T1000 (cell line): ENCODE measurements around the gene CELF2.
"Not testable (repeated sequence)": the region's sequence is repeated elsewhere in the genome, so short reads cannot be mapped to it uniquely, and the experiment has no call there.

Experiments
- DNase-seq: peaks from one replicate; lab custom pipeline; 2025; ENCODE audit warnings: mixed read lengths; lab: John Stamatoyannopoulos, UW

The CELF2 gene

GRCh38 chr10:11329062-11329673 lies 311.5 kb downstream of the CELF2 start:
- no peak for DNase-seq

GRCh38 chr10:11330383-11331045 lies 312.8 kb downstream of the CELF2 start:
- no peak for DNase-seq

GRCh38 chr10:11331046-11331577 lies 313.4 kb downstream of the CELF2 start:
- DNase-seq = no peak

DNA sequence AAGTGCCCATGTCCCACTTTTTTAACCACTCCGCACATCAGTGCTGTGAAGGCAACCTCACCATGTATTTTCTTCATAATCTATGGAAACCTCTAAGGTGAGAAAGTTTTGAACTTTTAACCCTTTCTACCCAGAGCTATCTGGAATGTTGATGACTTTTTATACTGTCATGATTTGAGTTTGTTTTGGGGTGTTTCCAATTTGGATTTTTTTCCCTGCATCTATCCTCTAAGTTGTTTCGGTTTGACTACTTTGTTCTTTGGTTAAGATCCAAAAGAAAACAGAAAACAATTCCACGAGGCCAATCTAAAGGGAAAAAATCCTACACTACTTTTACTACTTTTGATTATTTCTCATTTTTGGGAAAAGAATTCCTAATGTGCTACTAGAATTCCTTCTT lies 314.1 kb downstream of the CELF2 start:
- DNase-seq = no peak

- no peak for DNase-seq
Measured at GRCh38 chr10:11332846-11333245, 315.2 kb downstream of the CELF2 start.

DNA sequence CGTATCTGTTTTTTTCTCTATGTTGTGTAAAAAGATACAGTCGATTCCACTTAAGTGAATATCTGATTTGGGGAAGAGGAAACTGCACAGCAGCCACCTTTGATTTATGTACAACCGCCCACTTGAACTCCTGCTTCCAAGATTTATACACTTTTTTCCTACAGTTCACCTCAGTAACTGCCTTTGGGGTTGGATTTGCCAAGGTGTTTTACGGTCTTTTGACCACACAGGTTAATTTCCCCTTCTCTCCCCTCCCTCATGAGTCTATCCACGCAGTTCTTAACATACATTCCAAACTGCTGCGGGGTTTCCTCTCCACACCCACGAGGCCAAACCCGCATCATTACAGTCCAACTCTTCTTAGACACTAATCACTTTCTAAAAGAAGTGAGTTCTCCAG lies 316.8 kb downstream of the CELF2 start:
- DNase-seq = no peak

DNA sequence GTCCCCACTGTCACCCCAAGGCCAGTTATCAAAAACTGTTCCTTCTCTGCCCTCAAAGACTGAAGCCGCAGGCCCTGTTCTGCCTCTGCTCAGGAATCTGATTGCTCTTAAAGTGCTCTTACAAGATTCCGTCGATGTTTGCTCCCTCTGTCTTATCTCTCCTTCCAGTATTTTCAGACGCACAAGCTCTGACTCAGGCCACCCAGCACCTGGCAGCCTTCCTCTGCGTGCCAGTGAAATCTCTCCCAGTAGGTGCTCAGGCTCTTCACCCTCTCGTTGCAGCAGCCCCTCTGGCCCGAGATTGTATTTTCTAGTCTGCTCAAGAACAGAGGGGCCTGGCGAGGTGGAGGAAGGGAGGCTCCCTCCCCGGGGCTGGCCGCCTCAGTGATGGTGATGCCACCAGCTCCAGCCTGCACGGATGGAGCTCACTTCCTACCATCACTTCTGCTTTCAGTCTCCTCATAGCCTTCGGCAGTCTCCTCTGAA lies 317.5 kb downstream of the CELF2 start:
- DNase-seq = no peak

- no peak for DNase-seq
Measured at GRCh38 chr10:11335881-11336430, 318.3 kb downstream of the CELF2 start.

GRCh38 chr10:11336722-11337162 lies 319.1 kb downstream of the CELF2 start:
- no peak for DNase-seq

- no peak for DNase-seq
Measured at GRCh38 chr10:11337516-11337915, 319.8 kb downstream of the CELF2 start.

DNA sequence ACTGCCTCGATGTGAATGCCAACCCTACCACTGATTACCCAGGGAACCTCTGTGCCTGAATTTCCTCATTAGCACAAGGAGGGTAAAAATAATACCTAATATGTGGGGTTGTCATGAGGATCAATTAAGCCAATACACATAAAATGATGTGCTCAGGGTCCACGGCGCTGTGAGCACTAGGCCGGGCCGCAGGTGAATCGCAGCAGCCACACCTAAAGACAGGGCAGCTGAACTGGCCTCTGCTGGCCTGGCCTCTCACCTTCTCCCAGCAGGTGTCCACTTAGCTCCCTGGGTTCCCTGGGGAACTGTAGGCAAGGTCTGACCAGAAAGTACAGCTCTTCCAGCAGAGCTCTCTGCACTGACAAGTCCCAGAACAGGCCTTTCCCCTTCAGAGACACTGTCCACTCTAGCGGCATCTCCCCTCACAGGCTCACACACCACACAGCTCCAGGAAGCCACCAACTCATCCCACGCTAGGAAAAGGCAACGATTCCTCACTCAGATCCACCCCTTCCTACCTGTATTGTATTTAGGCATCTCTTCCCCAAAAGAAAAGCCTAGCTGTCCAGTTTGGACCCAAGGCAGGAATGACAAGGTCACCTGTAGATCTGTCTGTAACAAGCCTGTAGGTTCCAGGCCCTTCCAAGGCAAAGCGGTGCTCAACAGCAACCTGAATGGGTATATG lies 320.6 kb downstream of the CELF2 start:
- no peak for DNase-seq

DNA sequence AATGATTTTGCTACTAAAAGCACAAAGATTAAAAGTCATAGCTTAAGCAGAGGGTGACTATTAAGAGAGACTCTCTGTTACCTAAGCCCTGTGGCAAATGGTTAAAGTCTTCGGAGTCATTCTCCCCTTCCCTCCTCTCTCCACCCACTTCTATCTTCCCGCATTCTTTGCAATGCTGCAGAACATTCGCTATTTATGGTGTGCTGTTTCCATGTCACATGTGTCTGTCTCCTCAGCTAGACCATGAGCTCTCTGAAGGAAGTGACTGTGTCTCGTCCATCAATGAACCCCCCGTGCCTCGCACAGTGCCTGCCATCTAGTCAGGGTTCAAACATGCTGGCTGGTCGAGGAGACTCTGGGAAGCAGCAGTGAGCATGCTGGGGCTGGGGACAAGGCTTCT lies 321.3 kb downstream of the CELF2 start:
- DNase-seq = no peak

- DNase-seq = no peak
Measured at GRCh38 chr10:11339660-11340059, 322.0 kb downstream of the CELF2 start.

DNA sequence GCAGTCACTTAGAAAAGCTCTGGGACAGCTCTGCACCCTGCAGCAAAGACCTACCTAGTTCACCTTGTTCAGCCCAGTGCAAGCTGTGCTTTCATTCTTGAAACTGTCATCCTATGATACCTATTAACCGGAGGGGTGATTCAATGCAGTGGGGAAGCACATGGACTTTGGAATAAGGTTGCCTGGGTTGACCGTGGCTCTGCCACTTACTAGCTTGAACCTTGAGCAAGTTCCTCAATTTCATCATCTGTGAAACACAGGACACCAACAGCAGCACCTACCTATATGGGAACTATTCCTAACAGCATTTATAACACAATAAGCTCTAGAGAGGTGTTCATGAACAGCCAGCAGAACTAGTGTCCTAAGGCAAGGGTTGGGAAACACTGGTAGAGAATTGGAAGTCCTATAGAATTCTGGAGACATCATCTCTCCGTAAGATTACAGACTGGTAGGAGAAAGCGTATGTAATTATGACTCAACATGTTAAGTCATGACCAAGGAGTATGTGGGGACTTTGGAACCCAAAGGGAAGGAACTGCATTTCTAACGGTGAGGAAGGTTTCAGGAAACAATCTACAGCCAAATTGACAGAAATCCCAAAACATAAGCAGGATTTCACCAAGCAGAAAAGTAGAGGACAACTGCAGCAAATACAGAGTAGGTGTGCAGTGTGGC lies 323.8 kb downstream of the CELF2 start:
- no peak for DNase-seq

DNA sequence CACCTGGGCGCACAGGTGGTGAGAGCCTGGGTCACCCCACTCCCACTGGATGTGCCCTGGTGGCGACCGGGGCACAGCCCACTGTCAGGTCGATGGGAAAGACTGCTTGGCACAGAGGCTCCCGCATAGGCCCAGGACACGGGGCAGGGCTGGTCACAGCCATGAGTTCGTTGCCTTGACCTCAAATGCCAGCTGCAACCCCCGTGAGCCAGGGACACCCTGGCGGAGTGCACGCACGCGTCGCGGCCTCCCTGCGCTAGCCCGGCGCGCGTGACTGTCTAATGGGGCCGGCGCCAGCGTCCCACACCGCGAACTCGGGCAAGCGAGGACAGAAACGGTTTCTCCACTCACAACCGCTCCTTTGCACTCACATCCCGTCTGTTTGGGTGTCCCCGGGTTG lies 326.4 kb downstream of the CELF2 start:
- DNase-seq = no peak

DNA sequence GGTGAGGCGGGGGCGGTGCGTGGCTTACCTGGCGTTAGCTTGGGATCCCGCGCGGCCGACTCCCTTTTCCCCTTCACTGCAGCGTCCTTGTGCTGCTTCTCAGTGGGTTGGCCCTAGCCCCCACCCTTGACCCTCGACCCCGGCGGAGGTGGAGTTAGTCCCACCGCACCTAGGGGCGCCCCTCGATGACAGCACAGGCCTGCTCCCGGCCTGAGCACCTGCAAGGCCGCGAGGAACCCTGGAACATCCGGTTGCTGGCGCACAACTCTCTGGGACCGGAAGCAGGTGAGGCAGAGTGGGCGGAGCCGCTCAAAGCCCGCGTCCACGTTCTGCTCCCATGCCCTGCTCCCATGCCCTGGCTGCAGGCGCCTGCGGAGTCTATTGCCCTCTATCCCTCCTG lies 326.9 kb downstream of the CELF2 start:
- no peak for DNase-seq

DNA sequence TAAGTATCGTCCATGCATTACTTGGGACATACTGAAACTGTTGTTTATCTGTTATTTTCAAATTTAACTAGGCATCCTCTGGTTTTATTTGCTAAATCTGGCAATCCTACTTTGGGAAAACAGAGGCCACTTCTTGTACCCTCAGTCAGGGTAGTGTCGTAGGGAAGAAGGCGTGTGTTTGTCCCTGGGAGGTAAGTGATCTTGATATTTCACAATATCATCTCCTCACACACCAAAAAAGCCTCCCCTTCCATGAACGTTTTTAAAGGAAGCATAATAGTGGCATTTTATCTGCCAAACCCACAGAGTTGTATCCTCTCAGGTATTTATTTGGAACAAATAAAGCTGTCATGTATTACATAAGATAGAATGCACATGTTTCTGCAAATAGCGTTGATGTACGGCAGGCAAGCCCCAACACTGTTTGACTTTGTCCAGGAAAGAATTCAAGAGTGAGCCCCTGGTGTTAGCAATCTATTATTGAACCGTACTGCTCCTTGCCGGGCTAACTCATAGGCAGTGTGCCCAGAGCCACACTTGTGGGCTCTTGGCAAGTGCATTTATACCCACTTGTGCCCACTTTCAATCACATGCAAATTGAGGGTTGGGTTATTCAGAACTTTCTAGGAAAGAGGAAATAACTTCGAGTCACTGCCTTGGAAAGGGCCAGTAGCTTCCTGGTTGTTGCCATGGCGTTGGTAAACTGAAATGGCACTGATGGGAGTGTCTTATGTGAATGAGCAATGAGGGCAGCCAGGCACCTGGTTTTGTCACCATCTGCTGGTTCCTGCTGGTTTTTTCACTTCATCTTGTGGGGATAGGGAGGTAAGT lies 327.8 kb downstream of the CELF2 start:
- DNase-seq = no peak

GRCh38 chr10:11347580-11347979 lies 329.9 kb downstream of the CELF2 start:
- DNase-seq = not testable (repeated sequence)

DNA sequence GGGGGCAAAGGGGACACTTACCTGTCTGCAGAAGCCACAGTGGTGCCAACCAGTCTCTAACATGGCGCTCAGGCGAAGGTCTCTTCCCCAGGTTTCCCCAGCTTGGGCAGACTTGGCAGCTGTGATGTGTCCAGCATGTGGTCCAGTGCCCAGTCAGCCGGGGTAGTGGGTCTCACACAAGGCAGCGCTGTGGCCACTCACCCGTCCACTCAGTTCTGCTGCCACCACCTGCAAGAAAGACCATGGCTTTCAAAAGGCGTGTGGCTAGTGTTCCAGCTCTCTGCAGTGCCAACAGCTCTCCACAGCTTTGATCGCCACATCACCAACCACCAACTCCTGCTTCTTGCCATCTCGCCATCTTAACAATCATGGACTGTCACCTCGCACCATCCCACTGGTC lies 334.1 kb downstream of the CELF2 start:
- DNase-seq = no peak

DNA sequence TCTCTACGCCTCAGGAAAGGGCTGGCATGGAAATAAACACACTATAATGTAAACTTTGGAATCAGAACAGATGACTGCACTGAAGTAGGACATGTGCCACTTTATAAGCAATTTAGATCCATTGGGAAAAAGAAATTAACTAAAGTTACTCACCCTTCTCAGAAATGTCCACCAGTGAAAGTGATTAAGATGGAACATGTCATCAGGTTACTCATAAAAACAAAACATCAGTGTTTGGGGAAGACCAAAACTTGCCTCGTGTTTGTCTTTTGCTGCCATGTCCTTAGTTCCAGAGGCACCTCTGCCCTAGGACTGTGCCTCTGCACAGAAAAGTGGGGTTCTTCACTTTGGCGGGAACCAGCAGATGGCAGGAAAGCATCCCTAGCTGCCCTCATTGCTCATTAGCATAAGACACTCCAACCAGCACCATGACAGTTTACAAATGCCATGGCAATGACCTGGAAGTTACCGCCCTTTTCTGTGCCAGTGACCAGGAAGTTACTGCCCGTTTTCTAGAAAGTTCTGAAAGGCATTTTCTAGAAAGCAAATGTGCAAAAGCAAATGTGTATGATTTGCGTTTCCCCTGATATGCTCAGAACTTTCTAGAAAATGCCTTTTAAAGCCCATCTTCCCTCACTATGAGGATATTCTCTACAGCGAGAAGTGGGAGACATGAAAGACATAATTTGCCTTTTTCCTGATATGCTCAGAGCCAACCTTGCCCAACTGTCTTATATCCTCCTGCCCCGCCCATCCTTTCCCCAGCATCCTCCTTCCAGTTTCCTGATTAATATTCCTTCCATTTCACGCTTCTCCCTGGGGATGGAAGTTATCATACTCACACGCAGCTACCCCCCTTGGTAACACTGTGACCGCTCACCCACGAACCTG lies 335.6 kb downstream of the CELF2 start:
- DNase-seq = no peak
